Fibroblast of the conjunctiva (primary cell): ENCODE data around the gene VSIR.

Experiments
- DNase-seq: peaks from one replicate; pipeline ENCODE4 v3.0.0-alpha.2; 2010; ENCODE audit warnings: low read depth

The VSIR gene

DNA sequence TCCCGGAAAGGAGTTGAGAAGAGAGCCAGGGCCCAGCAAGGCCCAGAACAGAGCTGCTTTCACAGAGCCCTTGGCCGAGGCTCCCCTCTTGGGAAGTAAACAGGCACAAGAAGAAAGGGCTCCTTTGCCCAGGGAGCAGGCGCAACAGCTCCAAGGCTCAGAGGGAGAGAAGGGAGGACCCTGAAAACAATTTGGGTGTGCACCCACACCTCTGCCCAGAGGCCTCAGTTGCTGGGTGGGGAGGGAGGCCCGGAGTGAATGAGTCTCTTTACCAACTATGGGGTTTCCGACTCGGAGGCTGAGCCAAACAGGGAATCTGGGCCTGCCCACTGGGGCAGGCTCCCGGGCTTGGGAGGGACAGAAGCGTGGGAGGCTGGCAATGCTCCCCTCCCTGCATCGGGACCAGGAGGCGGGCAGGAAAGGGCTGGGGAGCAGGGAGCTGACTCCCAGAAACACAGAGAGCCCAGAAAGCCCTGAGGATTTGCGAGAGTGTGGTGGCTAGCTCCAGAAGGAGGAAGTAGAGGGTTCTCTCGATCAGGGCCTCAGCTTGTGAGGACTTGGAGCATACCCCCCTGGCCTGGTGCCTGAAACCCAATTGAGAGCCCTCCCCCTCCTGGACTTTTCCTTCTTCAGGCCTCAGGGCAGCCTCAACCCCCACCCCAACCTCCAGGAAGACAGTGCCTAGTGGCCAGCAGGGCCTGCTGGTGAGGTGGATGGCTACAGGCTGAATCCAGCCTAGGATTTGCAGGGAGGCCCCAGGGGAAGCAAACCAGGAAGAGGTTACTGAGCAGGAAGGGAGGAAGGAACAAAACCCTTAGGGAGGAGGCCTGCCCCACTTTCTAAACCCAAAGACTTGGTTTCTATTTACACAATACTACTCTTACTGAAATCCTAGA lies 59.9 kb downstream of the VSIR start:
- peak; percentile 79 for DNase-seq

DNA sequence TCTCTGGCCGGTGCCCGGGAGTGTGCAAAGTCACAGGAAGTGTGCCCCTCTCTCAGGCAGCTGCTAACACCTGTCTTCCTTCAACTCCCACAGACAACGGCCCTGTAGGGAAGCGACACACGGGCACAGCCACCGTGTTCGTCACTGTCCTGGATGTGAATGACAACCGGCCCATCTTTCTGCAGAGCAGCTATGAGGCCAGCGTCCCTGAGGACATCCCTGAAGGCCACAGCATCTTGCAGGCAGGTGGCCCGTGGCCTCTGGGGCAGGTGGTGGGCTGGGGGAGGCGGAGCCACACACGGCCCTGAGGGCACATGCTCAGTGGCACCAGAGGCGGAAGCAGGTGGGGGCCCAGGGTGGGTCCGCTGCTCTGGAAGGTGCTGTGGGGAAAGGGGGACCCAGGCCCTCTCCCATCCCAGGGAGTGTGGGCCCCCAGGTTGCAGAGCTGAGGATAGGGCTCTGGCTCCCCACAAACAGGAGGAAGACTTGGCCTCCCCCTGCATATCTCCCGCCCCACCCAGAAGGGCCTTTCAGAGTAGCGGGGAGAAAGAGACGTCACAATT lies 60.7 kb downstream of the VSIR start:
- no peak for DNase-seq

DNA sequence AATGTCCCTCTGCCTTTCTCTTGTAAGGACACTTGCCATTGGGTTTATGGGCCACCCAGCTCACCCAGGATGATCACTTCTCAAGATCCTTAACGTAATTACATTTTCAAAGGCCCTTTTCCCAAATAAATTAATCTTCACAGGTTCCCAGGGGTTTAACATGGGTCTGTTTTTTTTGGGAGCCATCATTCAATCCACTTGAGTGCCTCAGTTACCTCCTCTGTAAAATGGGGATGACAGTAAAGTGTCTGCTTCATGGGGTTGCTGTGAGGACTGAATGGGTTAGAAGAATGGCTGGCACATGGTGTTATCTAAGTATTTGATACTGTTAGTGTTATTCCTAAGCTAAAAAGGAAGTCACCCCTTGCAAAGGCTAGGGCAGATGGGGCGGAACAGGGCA lies 61.1 kb downstream of the VSIR start:
- DNase-seq = no peak

DNA sequence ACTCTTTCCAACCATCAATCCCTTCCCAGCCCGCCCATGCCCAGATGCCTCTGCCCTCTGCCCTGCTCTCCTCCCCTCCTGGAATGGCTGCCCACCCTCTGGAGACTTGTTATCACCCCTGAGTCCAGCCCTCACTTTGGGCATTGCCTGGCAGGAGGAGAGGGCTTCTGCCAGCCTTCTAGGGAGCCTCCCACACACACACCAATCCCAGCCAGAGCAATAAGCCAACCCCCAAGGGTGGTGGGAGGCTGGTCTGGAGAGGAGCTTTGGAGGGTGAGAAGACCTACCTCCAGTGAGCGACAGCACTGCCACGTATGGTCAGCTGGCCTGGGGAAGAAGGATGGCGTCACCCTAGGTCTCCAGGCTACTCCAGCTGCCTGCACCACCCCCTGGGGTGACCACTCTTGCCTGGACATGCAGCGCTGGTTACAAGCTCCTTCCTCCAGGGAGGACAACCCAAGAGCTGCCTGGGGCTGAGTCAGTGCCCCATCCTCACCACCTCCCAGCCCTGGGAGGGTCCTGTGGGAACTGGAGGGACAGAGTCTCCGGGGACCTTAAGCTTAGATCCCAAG lies 62.2 kb downstream of the VSIR start:
- no peak for DNase-seq

DNA sequence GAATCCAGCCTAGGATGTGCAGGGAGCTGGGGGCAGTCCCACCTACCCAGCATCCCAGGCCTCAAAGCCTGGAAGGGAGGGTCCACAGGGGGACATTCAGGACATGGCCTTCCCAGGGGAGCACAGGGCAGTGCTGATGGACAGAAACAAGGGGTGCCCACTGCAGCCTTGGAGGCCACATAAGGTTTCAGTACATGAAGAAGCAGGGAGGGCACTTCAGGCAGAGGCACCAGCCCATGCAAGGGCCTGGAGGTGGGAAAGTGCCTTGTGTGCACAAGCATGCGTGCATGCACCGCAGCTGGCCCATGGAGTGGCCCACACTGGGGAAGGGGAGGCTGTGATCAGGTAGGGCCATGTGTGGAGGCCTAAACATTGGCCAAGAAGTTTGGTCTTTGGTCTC lies 62.8 kb downstream of the VSIR start:
- no peak for DNase-seq

DNA sequence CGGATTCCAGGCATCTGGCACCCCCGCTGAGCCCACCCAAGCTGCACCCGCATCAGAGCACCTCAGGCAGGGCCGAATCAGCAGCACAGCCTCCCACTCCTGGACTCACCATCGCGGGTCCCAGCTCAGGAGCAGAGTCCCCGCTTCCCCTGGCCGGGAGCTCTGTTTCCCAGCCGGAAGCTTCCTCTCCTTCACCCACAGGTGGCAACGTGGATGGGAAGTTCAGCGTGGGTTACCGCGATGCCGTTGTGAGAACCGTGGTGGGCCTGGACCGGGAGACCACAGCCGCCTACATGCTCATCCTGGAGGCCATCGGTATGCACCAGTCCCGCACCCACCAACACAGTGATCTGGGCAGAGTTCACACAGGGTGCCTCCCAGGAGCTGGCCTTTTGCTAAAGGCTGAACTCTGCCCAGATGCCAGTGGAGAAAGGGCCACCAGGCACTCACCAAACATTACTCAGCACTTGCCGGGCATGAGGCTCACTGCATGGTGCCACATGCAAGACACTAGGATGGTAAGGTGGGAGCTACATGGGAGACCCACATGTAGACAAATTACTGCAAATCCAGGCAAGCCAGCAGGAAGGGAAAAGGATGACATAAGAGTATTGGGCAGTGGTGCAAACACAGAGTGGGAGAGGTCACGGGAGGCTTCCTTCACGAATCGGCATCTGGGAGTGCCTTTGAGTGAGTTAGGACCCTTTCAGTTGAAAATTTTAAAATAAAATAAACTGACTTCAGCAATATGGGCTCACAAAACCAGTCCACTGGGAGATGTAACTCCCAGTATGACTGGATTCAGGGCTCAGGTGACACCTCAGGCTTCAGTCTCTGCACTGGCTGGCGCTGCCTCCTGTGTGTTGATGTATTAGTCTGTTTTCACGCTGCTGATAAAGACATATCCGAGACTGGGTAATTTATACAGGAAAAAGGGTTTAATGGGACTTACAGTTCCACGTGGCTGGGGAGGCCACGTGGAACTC lies 64.1 kb downstream of the VSIR start:
- no peak for DNase-seq

DNA sequence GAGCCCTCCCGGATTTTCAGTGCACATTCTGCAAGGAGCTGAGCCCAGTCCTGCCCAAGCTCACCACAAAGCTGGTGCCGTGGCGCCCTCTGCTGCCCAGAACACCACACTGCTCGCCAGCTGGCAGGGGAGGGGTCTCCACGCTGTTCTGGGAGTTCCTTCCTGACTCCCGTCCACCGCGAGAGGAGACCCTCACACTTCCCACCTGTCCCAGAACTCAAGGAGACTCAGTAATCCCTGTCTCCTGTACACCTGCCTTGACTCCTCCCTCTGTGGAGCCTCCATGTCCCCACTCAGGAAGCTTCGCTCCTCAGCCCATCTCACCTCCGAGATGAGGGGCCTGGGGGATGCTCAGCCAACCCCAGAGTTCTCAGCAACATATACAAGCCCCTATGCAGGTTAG lies 65.0 kb downstream of the VSIR start:
- DNase-seq = no peak

DNA sequence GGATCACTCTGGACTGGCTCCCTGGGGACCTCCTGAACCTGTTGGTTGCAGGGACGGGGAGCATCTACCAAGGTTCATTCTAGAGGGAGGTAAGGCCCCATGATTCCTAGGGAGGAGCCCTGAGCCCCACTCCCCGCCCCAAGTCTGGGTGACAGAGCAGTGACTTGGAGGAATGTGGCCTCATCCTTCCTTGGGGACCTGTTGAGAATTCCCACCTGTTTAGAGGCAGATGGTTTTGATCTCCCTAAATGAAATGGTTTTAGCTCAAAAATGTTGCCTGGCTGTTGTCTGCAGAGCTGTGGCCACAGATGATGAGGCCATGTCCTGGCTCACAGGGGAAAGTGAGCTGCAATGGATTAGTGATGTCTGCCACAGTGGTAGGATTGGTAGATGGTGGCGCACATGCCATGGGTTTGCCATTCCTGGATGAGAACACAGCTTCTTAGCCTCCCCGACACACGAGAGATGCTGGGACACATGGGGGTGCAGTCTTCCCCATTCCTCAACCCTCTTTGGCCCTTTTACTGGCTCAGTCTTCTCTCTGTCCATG lies 66.0 kb downstream of the VSIR start:
- no peak for DNase-seq

DNA sequence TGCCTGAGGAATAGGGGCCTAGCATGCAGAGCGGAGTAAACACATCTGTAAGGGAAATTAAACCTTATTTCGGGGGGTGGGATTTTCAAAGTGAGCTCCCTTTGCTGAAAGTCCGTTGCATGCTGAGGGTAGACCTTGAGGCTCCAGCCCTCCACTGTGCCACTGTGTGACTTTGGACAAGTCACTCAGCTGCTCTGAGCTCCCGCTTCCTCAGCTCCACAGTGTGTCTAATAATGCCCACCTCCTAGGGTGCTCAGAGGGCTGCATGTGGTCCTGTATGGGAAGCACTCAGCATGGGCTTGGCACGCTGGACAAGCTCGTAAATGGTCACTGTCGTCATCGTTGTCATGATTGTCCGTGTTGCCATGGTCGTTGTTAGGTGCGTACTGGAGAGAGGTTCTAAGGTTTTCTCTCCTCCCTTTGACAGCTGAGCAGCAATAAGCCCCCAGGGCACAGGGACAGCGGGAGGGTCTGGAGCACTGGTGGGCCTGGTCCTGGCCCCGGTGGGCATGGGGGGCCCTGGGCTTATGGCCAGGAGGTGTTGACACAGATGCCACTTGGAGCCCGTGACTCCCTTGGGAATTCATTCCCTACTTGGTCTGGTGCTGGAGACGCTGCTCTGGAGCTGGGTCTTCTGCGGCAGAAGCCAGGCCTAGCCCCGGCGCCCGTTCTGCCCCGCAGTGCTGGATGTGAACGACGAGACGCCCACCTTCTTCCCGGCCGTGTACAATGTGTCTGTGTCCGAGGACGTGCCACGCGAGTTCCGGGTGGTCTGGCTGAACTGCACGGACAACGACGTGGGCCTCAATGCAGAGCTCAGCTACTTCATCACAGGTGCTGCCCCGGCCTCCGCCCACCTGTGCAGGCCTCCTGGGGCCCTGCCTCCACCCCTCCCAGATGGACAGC lies 66.9 kb downstream of the VSIR start:
- DNase-seq = no peak

DNA sequence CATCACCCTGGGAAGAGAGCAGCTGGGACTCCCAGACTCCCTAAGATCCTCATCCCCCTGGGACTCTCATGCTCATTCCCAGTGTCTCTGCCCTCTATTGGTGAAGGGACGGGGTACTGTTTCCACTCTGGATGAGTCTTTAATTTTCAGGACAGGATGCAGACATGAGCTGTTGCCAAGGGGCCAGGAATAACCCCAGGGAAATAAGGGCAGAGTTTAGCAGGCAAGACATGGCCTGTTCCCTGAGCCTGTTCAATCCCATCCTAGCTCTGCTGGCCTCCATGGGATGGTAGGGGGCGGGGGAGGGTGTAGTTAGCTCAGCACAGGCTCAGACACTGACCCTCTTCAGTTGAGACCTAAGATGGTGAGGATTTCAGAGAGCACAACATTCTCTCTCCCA lies 67.7 kb downstream of the VSIR start:
- no peak for DNase-seq

DNA sequence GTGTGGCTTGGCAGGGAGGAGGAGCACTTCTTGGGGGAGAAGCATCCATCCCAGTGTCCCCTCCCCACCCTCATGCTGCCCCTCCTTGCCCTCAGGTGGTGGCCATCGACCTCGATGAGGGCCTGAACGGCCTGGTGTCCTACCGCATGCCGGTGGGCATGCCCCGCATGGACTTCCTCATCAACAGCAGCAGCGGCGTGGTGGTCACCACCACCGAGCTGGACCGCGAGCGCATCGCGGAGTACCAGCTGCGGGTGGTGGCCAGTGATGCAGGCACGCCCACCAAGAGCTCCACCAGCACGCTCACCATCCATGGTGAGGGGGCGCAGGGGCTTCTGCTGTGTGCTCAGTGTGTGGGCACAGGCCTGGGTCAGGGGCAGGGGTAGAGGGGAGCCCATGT lies 68.5 kb downstream of the VSIR start:
- no peak for DNase-seq

DNA sequence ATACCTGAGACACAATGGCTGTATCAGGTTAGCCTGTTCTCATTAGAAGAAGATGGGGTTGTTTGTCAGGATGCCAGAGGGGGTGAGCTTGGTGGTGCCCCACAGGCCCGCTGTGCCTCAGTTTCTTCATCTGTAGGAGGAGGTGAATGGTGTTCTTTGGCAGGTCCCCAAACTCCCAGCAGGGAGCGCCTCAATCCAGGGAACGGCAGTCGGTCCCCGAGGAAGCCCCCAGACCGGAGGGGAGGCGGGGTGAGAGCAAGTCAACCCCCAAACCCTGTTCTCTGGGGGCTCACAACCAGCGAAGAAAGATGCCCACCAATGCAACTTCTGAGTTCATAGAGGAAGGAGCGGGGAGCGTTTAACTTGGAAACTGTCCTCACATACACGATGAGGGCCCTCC lies 69.7 kb downstream of the VSIR start:
- no peak for DNase-seq

DNA sequence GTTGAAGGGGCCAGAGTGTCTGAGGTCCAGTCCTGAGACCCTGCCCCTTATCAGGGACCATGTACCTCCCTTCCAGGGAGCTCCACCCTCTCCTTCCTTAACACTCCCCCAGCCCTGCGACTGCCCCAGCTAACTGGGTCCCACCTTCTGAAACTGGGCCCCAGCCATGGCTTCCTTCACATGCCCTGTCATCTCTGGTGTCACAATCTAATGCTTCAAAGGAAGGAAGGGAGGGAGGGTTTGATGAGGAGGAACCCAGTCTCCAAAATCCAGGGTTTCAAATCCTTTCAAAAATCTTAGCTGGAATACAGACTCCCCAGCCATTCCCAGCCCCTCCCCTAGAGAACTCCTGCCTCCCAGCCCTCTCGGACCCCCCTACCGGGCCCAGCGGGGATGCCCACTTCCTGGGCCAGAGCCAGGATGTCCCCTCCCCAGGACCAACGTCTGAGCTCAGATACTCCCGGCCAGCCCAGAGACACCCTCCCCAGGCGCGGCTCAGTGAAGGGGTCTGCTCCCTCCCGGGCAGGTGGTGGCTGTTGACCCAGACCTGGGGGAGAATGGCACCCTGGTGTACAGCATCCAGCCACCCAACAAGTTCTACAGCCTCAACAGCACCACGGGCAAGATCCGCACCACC lies 71.7 kb downstream of the VSIR start:
- DNase-seq = no peak

DNA sequence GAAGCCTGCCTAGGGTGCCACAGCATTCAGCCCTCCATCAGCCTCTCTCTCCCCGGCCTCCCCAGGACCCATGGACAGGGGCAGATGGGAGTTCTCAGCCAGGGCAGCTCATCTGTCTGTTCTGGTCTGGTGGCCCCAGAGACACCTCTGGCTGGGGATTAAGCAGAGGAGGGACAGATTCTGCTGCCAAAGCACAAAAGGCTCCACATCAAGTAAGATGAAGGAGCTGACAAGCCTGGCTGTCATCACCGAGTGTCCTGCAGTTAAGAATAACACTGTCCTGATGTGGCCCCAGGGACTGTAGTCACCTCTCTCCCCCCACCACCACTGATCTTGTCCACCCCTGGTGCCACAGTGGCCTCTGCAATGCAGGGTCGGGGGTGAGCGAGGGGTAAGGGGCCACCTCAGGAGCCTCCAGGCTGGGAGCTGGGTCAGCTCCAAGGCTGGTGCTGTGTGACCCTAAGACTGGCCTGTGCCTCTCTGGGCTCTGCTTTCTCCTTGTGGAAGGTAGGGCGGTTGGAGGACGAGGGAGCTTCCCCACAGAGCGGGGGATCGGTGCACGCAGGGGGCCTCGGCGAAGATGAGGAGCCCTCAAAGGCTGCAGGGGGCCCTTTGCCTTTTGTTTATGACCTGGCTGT lies 72.5 kb downstream of the VSIR start:
- DNase-seq = no peak

DNA sequence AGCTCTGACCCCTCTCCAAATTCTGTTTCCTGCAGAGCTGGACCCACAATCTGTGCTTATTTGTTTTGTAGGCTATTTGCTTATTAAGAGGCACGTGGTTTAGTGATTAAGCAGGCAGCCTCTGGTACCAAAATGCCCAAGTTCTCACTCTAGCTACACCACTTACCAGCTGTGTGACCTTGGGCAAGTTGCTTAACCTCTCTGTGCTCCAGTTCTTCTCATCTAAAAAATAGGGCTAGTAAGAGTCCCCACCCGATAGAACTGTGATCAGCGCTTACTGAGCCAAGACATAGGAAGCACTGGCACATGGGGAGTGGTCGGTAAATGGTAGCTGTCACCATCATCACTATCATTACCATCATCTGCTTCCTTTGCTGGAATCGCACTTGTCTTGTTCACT lies 74.6 kb downstream of the VSIR start:
- DNase-seq = no peak

DNA sequence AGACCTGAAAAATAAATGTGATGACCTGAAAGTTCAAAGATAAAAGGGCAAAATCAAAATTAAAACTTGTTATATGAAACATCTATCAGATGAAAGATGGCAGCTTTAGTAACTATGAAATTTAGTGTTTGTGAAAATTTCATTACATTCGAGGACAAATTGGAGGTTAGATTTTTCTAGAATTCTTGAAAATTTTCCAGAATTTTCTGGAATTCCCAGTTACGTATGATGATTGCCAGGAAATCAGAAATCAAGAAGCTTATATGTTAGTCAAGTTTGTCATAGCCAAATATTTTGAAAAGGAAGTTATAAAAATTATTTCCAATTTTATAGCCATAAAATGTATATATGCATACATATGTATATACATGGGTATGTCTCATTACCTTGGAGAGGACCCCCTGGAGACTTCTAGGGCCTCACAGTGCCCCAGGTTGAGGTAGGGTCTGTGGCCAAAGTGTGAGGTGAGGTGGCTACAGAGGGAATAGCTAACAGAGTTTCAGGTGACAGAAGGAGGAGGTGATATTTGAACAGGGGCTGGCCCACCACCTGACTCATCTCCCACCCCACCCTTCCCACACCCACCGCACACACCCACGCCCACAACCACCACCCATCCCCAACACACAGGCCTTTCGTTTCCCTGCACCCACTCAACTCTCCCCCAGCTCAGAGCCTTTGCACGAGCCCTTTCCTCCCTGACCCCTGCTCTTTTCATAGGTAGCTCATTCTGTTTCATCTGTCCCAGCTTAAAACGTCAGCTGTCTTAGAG lies 75.2 kb downstream of the VSIR start:
- DNase-seq = no peak
